K562 (cell line): Measurements from ENCODE around the gene LYPD4. TPM values are rescaled to one million over a fixed set of nuclear protein-coding genes. Genes with fewer than 3 reads are reported as not detected.

ENCODE experiments used
- ATAC-seq: fragments of 200-7000 bp; cut with Tn5 transposase; 3 replicates; pipeline ENCODE4 v1.9.1; 2020; ENCODE audit warnings: moderate library complexity
- BruUV-seq: library from RNA; stranded (reverse); fragments of 400-500 nt; replicated peaks from 2 replicates; lab custom pipeline; 2021; lab: Mats Ljungman, UMichigan
- CTCF ChIA-PET: fragments of 300-600 bp; formaldehyde crosslinking; extraction: SDS; loops from one replicate; lab custom pipeline; 2021; ENCODE audit warnings: low intra/inter-chr PET ratio; lab: Yijun Ruan, JAX
- POLR2A ChIA-PET: fragments of 300-600, 350-650 bp; sonication (Branson Sonifier 250); formaldehyde crosslinking; extraction: SDS; loops from one replicate; lab custom pipeline; 2021; ENCODE audit warnings: antibody characterized with exemption, inconsistent platforms; lab: Yijun Ruan, JAX
- DNase-seq, 4 experiments: peaks; one replicate each; pipeline versions ENCODE4 v3.0.0 to v3.0.0-alpha.2; 2011 to 2018; ENCODE audit warnings: low spot score in 3 of 4, mixed read lengths in 3 of 4; ENCODE audit errors: extremely low read depth in 1 of 4
- FAIRE-seq: peaks from 2 replicates; lab custom pipeline; 2011; peaks lifted over from hg19 to GRCh38; lab: Jason Lieb, UNC
- H2AFZ ChIP-seq: 2 replicates; pipeline ENCODE4 v1.6.0; 2011; ENCODE audit warnings: low read depth, low read length, control low read depth, inconsistent platforms
- H3K27ac ChIP-seq: fragments of 200-600 bp; 3 replicates; pipeline ENCODE4 v1.8.0; 2011; ENCODE audit warnings: low read depth, mild to moderate bottlenecking, control low read depth, inconsistent platforms, low read length, moderate library complexity, mixed read lengths; ENCODE audit errors: extremely low read depth
- H3K27me3 ChIP-seq, 2 experiments: fragments of 300-600 bp in 1 of 2; 2 replicates in 1 of 2; 3 replicates in 1 of 2; pipeline versions ENCODE4 v1.6.0 to v1.8.0; 2011; ENCODE audit warnings: inconsistent platforms in 2 of 2, low read length in 2 of 2, mild to moderate bottlenecking in 1 of 2, mixed read lengths in 1 of 2, moderate library complexity in 1 of 2; ENCODE audit not compliant: control insufficient read depth in 2 of 2, insufficient read depth in 2 of 2
- H3K36me3 ChIP-seq: fragments of 300-600 bp; 3 replicates; pipeline ENCODE4 v1.8.0; 2011; ENCODE audit warnings: mild to moderate bottlenecking, low read length, inconsistent platforms; ENCODE audit not compliant: control insufficient read depth, insufficient read depth
- H3K4me1 ChIP-seq, 2 experiments: fragments of 200-600 bp in 1 of 2; replicated peaks in 1 of 2; 2 replicates in 1 of 2; 3 replicates in 1 of 2; pipeline versions ENCODE4 v1.5.1 to v1.8.0; 2011; ENCODE audit warnings: inconsistent platforms in 2 of 2, low read length in 2 of 2, mild to moderate bottlenecking in 1 of 2, mixed read lengths in 1 of 2, moderate library complexity in 1 of 2; ENCODE audit not compliant: control insufficient read depth in 2 of 2, insufficient read depth in 2 of 2
- H3K4me2 ChIP-seq: 2 replicates; pipeline ENCODE4 v1.6.1; 2011; ENCODE audit warnings: low read length, control low read depth, inconsistent platforms, mixed read lengths; ENCODE audit not compliant: insufficient read depth
- H3K4me3 ChIP-seq: fragments of 200-600 bp; sonication (generic), shearing (Covaris generic); 2 replicates; pipeline ENCODE4 v1.5.1; 2016; ENCODE audit warnings: control low read depth, inconsistent platforms
- H3K79me2 ChIP-seq: fragments of 200-600 bp; 3 replicates; pipeline ENCODE4 v1.8.0; 2011; ENCODE audit warnings: low read length, inconsistent platforms; ENCODE audit not compliant: control insufficient read depth, insufficient read depth
- H3K9ac ChIP-seq, 2 experiments: 2 replicates each; pipeline versions ENCODE4 v1.6.0 to v1.6.1; 2011; ENCODE audit warnings: low read depth in 2 of 2, low read length in 2 of 2, control low read depth in 1 of 2, inconsistent platforms in 1 of 2, mild to moderate bottlenecking in 1 of 2, mixed read lengths in 1 of 2; ENCODE audit not compliant: insufficient read depth in 1 of 2
- H3K9me1 ChIP-seq: one replicate; pipeline ENCODE4 v1.6.0; 2011; ENCODE audit warnings: inconsistent platforms, mild to moderate bottlenecking, low read length, moderate library complexity; ENCODE audit not compliant: control insufficient read depth, insufficient read depth
- H3K9me3 ChIP-seq: replicated peaks from 2 replicates; pipeline ENCODE4 v1.5.1; 2011; ENCODE audit warnings: low read depth, low read length, inconsistent platforms; ENCODE audit not compliant: control insufficient read depth, insufficient read depth
- H4K20me1 ChIP-seq: replicated peaks from 2 replicates; pipeline ENCODE4 v1.6.1; 2011; ENCODE audit warnings: low read length, inconsistent platforms, mixed read lengths; ENCODE audit not compliant: control insufficient read depth, insufficient read depth
- MED1 ChIP-seq: sonication (generic); formaldehyde crosslinking; IDR thresholded peaks from 2 replicates; pipeline ENCODE4 v1.8.1; 2023; ENCODE audit warnings: missing genetic modification reagents, borderline replicate concordance
- NFE2L1 ChIP-seq: fragments of 450-650 bp; IDR thresholded peaks from 2 replicates; pipeline ENCODE4 v1.6.1; 2016; ENCODE audit warnings: missing genetic modification characterization, low read depth, mild to moderate bottlenecking, missing compliant biosample characterization, moderate library complexity, borderline replicate concordance
- PHB2 ChIP-seq: fragments of 450-650 bp; IDR thresholded peaks from 2 replicates; pipeline ENCODE4 v1.6.1; 2017; ENCODE audit warnings: low read depth
- POLR2A ChIP-seq: fragments of 450-650 bp; conservative IDR thresholded peaks from 2 replicates; pipeline ENCODE4 v1.6.1; 2016
- SNRNP70 ChIP-seq: fragments of 200-400 bp; formaldehyde crosslinking; optimal IDR thresholded peaks from 2 replicates; pipeline ENCODE3; 2017; ENCODE audit warnings: low read depth, low read length
- SP1 ChIP-seq: sonication (generic); formaldehyde crosslinking; IDR thresholded peaks from 2 replicates; pipeline ENCODE4 v1.8.1; 2022; ENCODE audit warnings: mild to moderate bottlenecking, missing genetic modification reagents
- SRF ChIP-seq, 2 experiments: fragments of 250-450, 450-650 bp in 1 of 2; sonication (Bioruptor Pico) in 1 of 2; sonication (generic) in 1 of 2; formaldehyde crosslinking; IDR thresholded peaks; 2 replicates each; pipeline versions ENCODE4 v1.5.0 to v1.5.1; 2020 to 2022; ENCODE audit warnings: mild to moderate bottlenecking in 1 of 2, missing genetic modification reagents in 1 of 2
- YBX1 ChIP-seq: fragments of 450-650 bp; IDR thresholded peaks from 2 replicates; pipeline ENCODE4 v1.7.1; 2016; ENCODE audit warnings: mild to moderate bottlenecking
- ZNF444 ChIP-seq: fragments of 250-450 bp; sonication (Bioruptor Pico); IDR thresholded peaks from 2 replicates; pipeline ENCODE4 v1.4.0; 2020; ENCODE audit warnings: mild to moderate bottlenecking, moderate library complexity
- ZNF445 ChIP-seq: fragments of 250-450 bp; sonication (Bioruptor Pico); IDR thresholded peaks from 2 replicates; pipeline ENCODE4 v1.4.0; 2020; ENCODE audit warnings: low read depth, mild to moderate bottlenecking, moderate library complexity
- WGBS: fragments of 100-300 bp; shearing (Covaris generic); methylation state at CpG from one replicate; pipeline ENCODE4 v1.1.6; 2016; ENCODE audit warnings: low coverage, mixed read lengths; ENCODE audit not compliant: insufficient coverage; ENCODE audit errors: missing lambda C conversion rate; 5-methylcytosine and 5-hydroxymethylcytosine counted together
- in situ Hi-C: fragments of 300-500 bp; cut with MboI; formaldehyde crosslinking; loops from 4 replicates; pipeline ENCODE4 v1.15.0; 2018; ENCODE audit warnings: inconsistent platforms, mixed read lengths
- intact Hi-C: fragments of 100-400 bp; cut with micrococcal nuclease; formaldehyde crosslinking; loops from 2 replicates; pipeline ENCODE4 v1.14.2; 2022
- polyA plus RNA-seq, 8 experiments: library from polyadenylated mRNA; depleted of rRNA in 4 of 8; stranded (reverse) in 5 of 8; unstranded in 3 of 8; fragments of >200 nt; fragmentation: Nextera tagmentation in 2 of 8; fragmentation: Illumina TruSeq in 1 of 8; extraction: Ambion mirVana in 2 of 8; extraction: Trizol in 1 of 8; gene quantifications; 2 replicates each; pipeline versions ENCODE4 v1.2.1 to v1.2.3, GENCODE V29; 2011 to 2014; ENCODE audit warnings: inconsistent platforms in 1 of 8, missing spikeins in 1 of 8
- total RNA-seq, 7 experiments: library from RNA; depleted of rRNA in 6 of 7; stranded (reverse); fragments of >200 nt in 6 of 7; fragmentation: Illumina TruSeq in 2 of 7; extraction: Trizol in 2 of 7; gene quantifications; 2 replicates each; pipeline versions ENCODE4 v1.2.1 to v1.2.3, GENCODE V29; 2011 to 2021; ENCODE audit warnings: low replicate concordance in 1 of 7
- TF ChIP-seq, protein P1 (sequence below): fragments of 450-650 bp; formaldehyde crosslinking; IDR thresholded peaks from 2 replicates; pipeline ENCODE4 v1.4.0; 2020; ENCODE audit warnings: mild to moderate bottlenecking, moderate library complexity
- TF ChIP-seq, protein P2 (sequence below): fragments of 250-450 bp; sonication (Bioruptor Pico); IDR thresholded peaks from 2 replicates; pipeline ENCODE4 v1.8.0; 2021; ENCODE audit warnings: mild to moderate bottlenecking, moderate library complexity
- TF ChIP-seq, protein P3 (sequence below), 3 experiments: IDR thresholded peaks in 2 of 3; conservative IDR thresholded peaks in 1 of 3; 2 replicates each; pipeline ENCODE4 v1.5.1; 2011 to 2012; ENCODE audit warnings: low read length in 3 of 3, mild to moderate bottlenecking in 3 of 3, control low read depth in 2 of 3, improper control_type of control experiment in 1 of 3, inconsistent platforms in 1 of 3, low read depth in 1 of 3, mixed read lengths in 1 of 3, moderate library complexity in 1 of 3; ENCODE audit not compliant: insufficient read depth in 2 of 3

Gene LYPD4
- total and polyA plus RNA-seq, 9 of the 15 experiments (the other 6 are each of a cell fraction or from before 2014, with no cell fraction given), result 0.11 TPM; not detected in 8

DNA sequence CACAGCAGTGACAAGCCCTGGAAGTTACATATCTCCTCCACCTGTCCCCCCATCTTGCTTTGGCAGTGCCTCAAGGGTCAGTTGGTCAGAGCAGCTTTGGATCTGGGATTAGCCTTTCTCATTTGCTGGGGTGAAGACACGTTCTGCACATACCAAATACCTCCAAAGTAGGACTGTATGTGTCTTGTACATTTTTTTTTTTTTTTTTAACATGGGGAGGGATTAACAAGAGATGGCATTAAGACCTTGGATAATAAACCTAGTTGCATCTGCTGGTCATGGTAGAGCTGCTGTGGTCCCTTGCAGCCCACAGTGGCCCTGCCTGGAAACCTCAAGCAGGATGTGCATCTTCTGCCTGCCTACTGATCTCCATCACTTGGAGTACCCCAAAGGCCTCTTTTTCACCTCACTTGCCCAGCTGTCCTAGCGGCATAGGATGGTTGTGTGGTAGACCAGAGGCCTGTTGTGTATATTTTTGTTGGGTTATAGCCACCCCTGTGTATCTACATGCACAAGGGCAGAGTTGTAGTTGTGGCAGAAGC, 18.0 kb upstream of the LYPD4 start (continued):
- no peak for TF ChIP-seq ZNF445 (CRISPR knock-in tag)
- no peak for TF ChIP-seq SRF (CRISPR knock-in tag; IDR thresholded peaks at IDR 0.05)
- TF ChIP-seq NFE2L1 (tag), result no peak
- peak; percentile 37 for TF ChIP-seq POLR2A

DNA sequence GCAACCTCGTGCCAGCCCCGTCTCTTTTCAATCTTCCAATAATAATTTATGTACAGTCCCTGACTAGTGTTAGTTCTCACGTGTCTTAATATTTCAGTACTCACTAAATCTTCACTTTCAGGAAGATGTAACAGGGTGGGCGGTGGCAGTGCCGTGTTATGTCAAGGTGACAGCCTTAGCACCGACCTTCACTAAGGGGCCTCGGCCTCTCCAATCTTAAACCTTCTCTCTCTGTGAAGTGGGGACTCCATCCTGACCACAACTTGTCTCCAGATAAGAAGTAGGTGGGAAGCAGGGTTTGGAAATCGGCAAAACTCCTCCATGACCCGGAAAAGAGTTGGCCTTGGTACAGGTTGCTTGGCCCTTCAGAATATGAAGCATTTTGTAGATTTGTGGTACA, 17.4 kb upstream of the LYPD4 start:
- H2AFZ ChIP-seq, result no peak overlapping the region
- peaks cover 60% of the 10 kb centered on the region for H3K36me3 ChIP-seq
- DNase-seq, result no peak
- H3K9me3 ChIP-seq, result no peaks in the 10 kb centered on the region
- ChIA-PET POLR2A (interaction anchor here (0.9 to 3.2 kb wide), 5 partner anchors 9 to 170 kb away, joined by 3 to 54 read pairs (median 4); no protein-coding TSS in a partner anchor), CTCF (no interaction called here)
- no peaks in the 10 kb centered on the region for H3K27me3 ChIP-seq
- peak overlapping the region; percentile 97 to 100 for H3K9ac ChIP-seq
- 33% methylated on average over 9 of the region's 9 CpGs for WGBS
- in situ Hi-C loops (no loop called here), intact Hi-C loops (loop anchor here (2.0 kb wide), 1 partner anchor 19 kb away; no protein-coding TSS in a partner anchor)
- peaks cover 30% of the 10 kb centered on the region in 2 experiments for H3K4me1 ChIP-seq
- no TSS peak for BruUV-seq
- no peak for FAIRE-seq
- H3K4me2 ChIP-seq, result peak overlapping the region; percentile 95
- peaks cover 34% of the 10 kb centered on the region for H4K20me1 ChIP-seq
- peak overlapping the region; percentile 99 for H3K27ac ChIP-seq
- peaks cover 66% of the 10 kb centered on the region for H3K79me2 ChIP-seq
- H3K4me3 ChIP-seq, result peak overlapping the region; percentile 93; the same call in 1 of the 2 replicates
- peaks cover 8% of the 10 kb centered on the region for H3K9me1 ChIP-seq
- no peak for ATAC-seq
- TF ChIP-seq ZNF444, result no peak
- no peak for TF ChIP-seq PHB2
- TF ChIP-seq SP1 (CRISPR knock-in tag), result 0 out of 2 replicates have a peak, but pooled peaks have one; percentile 30
- TF ChIP-seq MED1 (CRISPR knock-in tag), result no peak
- TF ChIP-seq, protein P1, sequence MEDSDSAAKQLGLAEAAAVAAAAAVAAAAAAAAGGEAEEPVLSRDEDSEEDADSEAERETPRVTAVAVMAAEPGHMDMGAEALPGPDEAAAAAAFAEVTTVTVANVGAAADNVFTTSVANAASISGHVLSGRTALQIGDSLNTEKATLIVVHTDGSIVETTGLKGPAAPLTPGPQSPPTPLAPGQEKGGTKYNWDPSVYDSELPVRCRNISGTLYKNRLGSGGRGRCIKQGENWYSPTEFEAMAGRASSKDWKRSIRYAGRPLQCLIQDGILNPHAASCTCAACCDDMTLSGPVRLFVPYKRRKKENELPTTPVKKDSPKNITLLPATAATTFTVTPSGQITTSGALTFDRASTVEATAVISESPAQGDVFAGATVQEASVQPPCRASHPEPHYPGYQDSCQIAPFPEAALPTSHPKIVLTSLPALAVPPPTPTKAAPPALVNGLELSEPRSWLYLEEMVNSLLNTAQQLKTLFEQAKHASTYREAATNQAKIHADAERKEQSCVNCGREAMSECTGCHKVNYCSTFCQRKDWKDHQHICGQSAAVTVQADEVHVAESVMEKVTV (CRISPR knock-in tag), result no peak
- no peak for TF ChIP-seq POLR2A
- no peak for TF ChIP-seq SNRNP70
- TF ChIP-seq YBX1, result no peak
- TF ChIP-seq, protein P2, sequence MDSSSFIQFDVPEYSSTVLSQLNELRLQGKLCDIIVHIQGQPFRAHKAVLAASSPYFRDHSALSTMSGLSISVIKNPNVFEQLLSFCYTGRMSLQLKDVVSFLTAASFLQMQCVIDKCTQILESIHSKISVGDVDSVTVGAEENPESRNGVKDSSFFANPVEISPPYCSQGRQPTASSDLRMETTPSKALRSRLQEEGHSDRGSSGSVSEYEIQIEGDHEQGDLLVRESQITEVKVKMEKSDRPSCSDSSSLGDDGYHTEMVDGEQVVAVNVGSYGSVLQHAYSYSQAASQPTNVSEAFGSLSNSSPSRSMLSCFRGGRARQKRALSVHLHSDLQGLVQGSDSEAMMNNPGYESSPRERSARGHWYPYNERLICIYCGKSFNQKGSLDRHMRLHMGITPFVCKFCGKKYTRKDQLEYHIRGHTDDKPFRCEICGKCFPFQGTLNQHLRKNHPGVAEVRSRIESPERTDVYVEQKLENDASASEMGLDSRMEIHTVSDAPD (CRISPR knock-in tag), result no peak
- TF ChIP-seq, protein P3, sequence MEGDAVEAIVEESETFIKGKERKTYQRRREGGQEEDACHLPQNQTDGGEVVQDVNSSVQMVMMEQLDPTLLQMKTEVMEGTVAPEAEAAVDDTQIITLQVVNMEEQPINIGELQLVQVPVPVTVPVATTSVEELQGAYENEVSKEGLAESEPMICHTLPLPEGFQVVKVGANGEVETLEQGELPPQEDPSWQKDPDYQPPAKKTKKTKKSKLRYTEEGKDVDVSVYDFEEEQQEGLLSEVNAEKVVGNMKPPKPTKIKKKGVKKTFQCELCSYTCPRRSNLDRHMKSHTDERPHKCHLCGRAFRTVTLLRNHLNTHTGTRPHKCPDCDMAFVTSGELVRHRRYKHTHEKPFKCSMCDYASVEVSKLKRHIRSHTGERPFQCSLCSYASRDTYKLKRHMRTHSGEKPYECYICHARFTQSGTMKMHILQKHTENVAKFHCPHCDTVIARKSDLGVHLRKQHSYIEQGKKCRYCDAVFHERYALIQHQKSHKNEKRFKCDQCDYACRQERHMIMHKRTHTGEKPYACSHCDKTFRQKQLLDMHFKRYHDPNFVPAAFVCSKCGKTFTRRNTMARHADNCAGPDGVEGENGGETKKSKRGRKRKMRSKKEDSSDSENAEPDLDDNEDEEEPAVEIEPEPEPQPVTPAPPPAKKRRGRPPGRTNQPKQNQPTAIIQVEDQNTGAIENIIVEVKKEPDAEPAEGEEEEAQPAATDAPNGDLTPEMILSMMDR (IDR thresholded peaks at IDR 0.05 in 2 of 3, conservative IDR thresholded peaks at IDR 0.05 in 1 of 3; ENCODE audit: insufficient read depth in 2 of 3, low read depth in 1 of 3, low read length in 3 of 3), result no peak
